ENCODE results near the gene FGL2. TPM values are rescaled to one million over a fixed set of nuclear protein-coding genes. Genes with fewer than 3 reads are reported as not detected.

The FGL2 gene
- 170 and 189 TPM in 2 replicates for total RNA-seq

GRCh38 chr7:77199013-77199966, at the start of gene FGL2:
Gene FGL2 (minus strand): TSS chr7:77199819. CDS start chr7:77199793, 26 bp downstream.

Other genes with a start within 250 kb of the FGL2 start
- gene SPDYE17, start 167.5 kb downstream of the FGL2 start, total RNA-seq, result not detected in 2 replicates
- 0.32 and 0.43 TPM in 2 replicates for gene SPDYE18, start 137.3 kb downstream of the FGL2 start, total RNA-seq
- gene CCDC146, start 77.2 kb downstream of the FGL2 start, total RNA-seq, result 2.1 and 2.8 TPM in 2 replicates
- 3.2 and 4.7 TPM in 2 replicates for gene GSAP, start 216.5 kb upstream of the FGL2 start, total RNA-seq